HCT116 (cell line): ENCODE results near the gene SNED1. TPM values are rescaled to one million over a fixed set of nuclear protein-coding genes. Genes with fewer than 3 reads are reported as not detected.

ENCODE experiments used
- ATAC-seq: fragments of 200-7000 bp; cut with Tn5 transposase; 2 replicates; pipeline ENCODE4 v1.9.1; 2020; ENCODE audit warnings: mild to moderate bottlenecking, moderate library complexity
- BruUV-seq: library from RNA; stranded (reverse); fragments of 400-500 nt; replicated peaks from 2 replicates; lab custom pipeline; 2021; lab: Mats Ljungman, UMichigan
- CTCF ChIA-PET: fragments of 300-600 bp; sonication (Branson Sonifier 250); formaldehyde crosslinking; loops from one replicate; lab custom pipeline; 2021; ENCODE audit warnings: antibody characterized with exemption; lab: Charles Lee
- POLR2A ChIA-PET: fragments of 300-600, 350-600 bp; sonication (Branson Sonifier 250); formaldehyde crosslinking; loops from one replicate; lab custom pipeline; 2021; ENCODE audit warnings: antibody characterized with exemption; lab: Charles Lee
- RAD21 ChIA-PET, 2 experiments: fragments of 300-600 bp; sonication (Branson Sonifier 250); formaldehyde crosslinking; loops; one replicate each; lab custom pipeline; 2023; ENCODE audit warnings: low total read pairs in 2 of 2; ENCODE audit not compliant: uncharacterized antibody in 2 of 2, unreplicated experiment in 2 of 2, low non-redundant PET in 1 of 2; lab: Charles Lee
- DNase-seq: peaks from one replicate; pipeline ENCODE4 v3.0.0-alpha.2; 2010; ENCODE audit warnings: low read depth, low spot score
- H2AFZ ChIP-seq: fragments of 200-600 bp; shearing (Covaris generic), sonication (generic); 2 replicates; pipeline ENCODE4 v1.6.1; 2017; ENCODE audit warnings: low read depth, mixed run types, mixed read lengths, antibody characterized with exemption, low read length; ENCODE audit not compliant: poor library complexity, severe bottlenecking
- H3K27ac ChIP-seq: 2 replicates; pipeline ENCODE4 v1.5.1; 2012; ENCODE audit warnings: low read depth, low read length
- H3K27me3 ChIP-seq: fragments of 200-600 bp; sonication (generic); 2 replicates; pipeline ENCODE4 v1.6.1; 2016; ENCODE audit warnings: mixed run types, low read length, mixed read lengths; ENCODE audit not compliant: insufficient read depth
- H3K36me3 ChIP-seq, 2 experiments: fragments of 200-500 bp in 1 of 2; fragments of 200-600 bp in 1 of 2; sonication (Bioruptor generic) in 1 of 2; sonication (generic) in 1 of 2; 2 replicates each; pipeline versions ENCODE4 v1.5.1 to v1.6.1; 2014 to 2016; ENCODE audit warnings: low read length in 2 of 2, inconsistent platforms in 1 of 2, mixed read lengths in 1 of 2, mixed run types in 1 of 2; ENCODE audit not compliant: insufficient read depth in 2 of 2, control insufficient read depth in 1 of 2
- H3K4me1 ChIP-seq, 2 experiments: fragments of 200-600 bp in 1 of 2; sonication (generic) in 1 of 2; 2 replicates each; pipeline versions ENCODE4 v1.5.1 to v1.6.1; 2012 to 2017; ENCODE audit warnings: low read length in 2 of 2, inconsistent platforms in 1 of 2, mild to moderate bottlenecking in 1 of 2, mixed read lengths in 1 of 2, mixed run types in 1 of 2, moderate library complexity in 1 of 2; ENCODE audit not compliant: insufficient read depth in 2 of 2, control insufficient read depth in 1 of 2
- H3K4me2 ChIP-seq: fragments of 200-600 bp; sonication (generic); 2 replicates; pipeline ENCODE4 v1.6.1; 2017; ENCODE audit warnings: mixed run types, low read length, mixed read lengths
- H3K4me3 ChIP-seq, 2 experiments: fragments of 200-600 bp in 1 of 2; sonication (generic) in 1 of 2; replicated peaks in 1 of 2; 2 replicates each; pipeline ENCODE4 v1.5.1; 2011 to 2016; ENCODE audit warnings: low read length in 2 of 2, control low read depth in 1 of 2, low read depth in 1 of 2, mild to moderate bottlenecking in 1 of 2, mixed read lengths in 1 of 2, mixed run types in 1 of 2
- H3K79me2 ChIP-seq: fragments of 200-600 bp; sonication (generic); 2 replicates; pipeline ENCODE4 v1.6.1; 2017; ENCODE audit warnings: mild to moderate bottlenecking, mixed run types, low read length, moderate library complexity, mixed read lengths; ENCODE audit not compliant: insufficient read depth
- H3K9ac ChIP-seq: fragments of 200-600 bp; sonication (generic); 2 replicates; pipeline ENCODE4 v1.6.1; 2016; ENCODE audit warnings: low read length, mixed read lengths
- H3K9me2 ChIP-seq: fragments of 200-600 bp; sonication (generic), shearing (Covaris generic); 2 replicates; pipeline ENCODE4 v1.6.1; 2017; ENCODE audit warnings: mixed run types, mild to moderate bottlenecking, moderate library complexity; ENCODE audit not compliant: insufficient read depth
- H3K9me3 ChIP-seq, 2 experiments: fragments of 200-500 bp in 1 of 2; fragments of 200-600 bp in 1 of 2; sonication (Bioruptor generic) in 1 of 2; sonication (generic) in 1 of 2; 2 replicates each; pipeline ENCODE4 v1.6.1; 2014 to 2017; ENCODE audit warnings: low read length in 2 of 2, mixed read lengths in 2 of 2, inconsistent platforms in 1 of 2, low read depth in 1 of 2, mild to moderate bottlenecking in 1 of 2, mixed run types in 1 of 2, moderate library complexity in 1 of 2; ENCODE audit not compliant: control insufficient read depth in 1 of 2, insufficient read depth in 1 of 2
- H4K20me1 ChIP-seq: fragments of 200-600 bp; sonication (generic), shearing (Covaris generic); 2 replicates; pipeline ENCODE4 v1.6.1; 2017; ENCODE audit warnings: mixed run types, mild to moderate bottlenecking, moderate library complexity; ENCODE audit not compliant: insufficient read depth
- ATF3 ChIP-seq: IDR thresholded peaks from 2 replicates; pipeline ENCODE4 v1.6.1; 2012
- CEBPB ChIP-seq: IDR thresholded peaks from 2 replicates; pipeline ENCODE4 v1.6.1; 2012; ENCODE audit warnings: low read depth
- SIN3A ChIP-seq: IDR thresholded peaks from 2 replicates; pipeline ENCODE4 v1.6.1; 2012; ENCODE audit warnings: low read depth
- SRF ChIP-seq: IDR thresholded peaks from 2 replicates; pipeline ENCODE4 v1.6.1; 2012; ENCODE audit warnings: low read depth
- ZFX ChIP-seq: fragments of 450-650 bp; IDR thresholded peaks from 2 replicates; pipeline ENCODE4 v1.6.1; 2017
- ZNF274 ChIP-seq: fragments of 200-500 bp; sonication (Bioruptor generic); IDR thresholded peaks from 2 replicates; pipeline ENCODE4 v1.6.1; 2014; ENCODE audit warnings: mild to moderate bottlenecking, low read depth, low read length, inconsistent platforms
- intact Hi-C: fragments of 100-400 bp; cut with micrococcal nuclease; formaldehyde crosslinking; loops from 2 replicates; pipeline ENCODE4 v1.10.0; 2022
- total RNA-seq: library from RNA; stranded (reverse); gene quantifications from one replicate; pipeline ENCODE4 v1.2.1, GENCODE V29; 2021; ENCODE audit not compliant: unreplicated experiment
- TF ChIP-seq, protein P1 (sequence below): IDR thresholded peaks from 2 replicates; pipeline ENCODE4 v1.6.1; 2011; ENCODE audit warnings: mild to moderate bottlenecking, low read length, moderate library complexity; ENCODE audit not compliant: insufficient replicate concordance; ENCODE audit errors: extremely low read depth
- TF ChIP-seq, protein P2 (sequence below), 3 experiments: fragments of 200-600 bp in 1 of 3; sonication (generic) in 1 of 3; IDR thresholded peaks in 2 of 3; conservative IDR thresholded peaks in 1 of 3; 2 replicates each; pipeline ENCODE4 v1.5.1; 2012 to 2017; ENCODE audit warnings: low read depth in 2 of 3, low read length in 2 of 3, antibody characterized with exemption in 1 of 3, borderline replicate concordance in 1 of 3, control low read depth in 1 of 3, mild to moderate bottlenecking in 1 of 3, mixed read lengths in 1 of 3, mixed run types in 1 of 3, moderate library complexity in 1 of 3; ENCODE audit not compliant: insufficient read depth in 1 of 3

The SNED1 gene
- total RNA-seq, 1 experiment from 2014 or later: 9.6 TPM

DNA sequence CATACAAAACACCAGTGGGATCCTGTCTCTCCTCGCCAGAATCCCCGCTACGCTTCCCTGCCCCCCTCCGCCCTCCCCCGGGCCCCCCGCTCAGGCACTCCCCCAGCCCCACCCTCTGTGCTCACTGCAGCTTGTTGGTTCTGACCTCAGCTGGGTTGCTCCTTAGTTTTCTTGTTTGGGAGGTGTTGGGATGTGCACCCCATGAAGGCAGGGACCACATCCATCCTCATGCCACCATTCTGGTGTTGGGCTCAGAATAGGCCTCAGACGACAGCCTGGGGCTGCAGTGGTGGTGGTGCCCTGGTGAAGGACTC lies 4.6 kb downstream of the SNED1 start:
- Histone ChIP-seq H3K36me3 (0 out of 4 replicates have a peak, but pooled peaks cover 0 to 7% of the 10 kb centered on the region in 2 experiments), H3K27me3 (no peaks in the 10 kb centered on the region), H3K27ac (no peak overlapping the region), H2AFZ (no peak overlapping the region), H3K9ac (no peak overlapping the region), H3K9me3 (peaks cover 13 to 14% of the 10 kb centered on the region in 2 experiments; a peak in 2 of 4 replicates), H3K4me1 (peaks cover 2 to 11% of the 10 kb centered on the region in 2 experiments; a peak in 2 of 4 replicates), H3K9me2 (no peaks in the 10 kb centered on the region), H3K4me2 (no peak overlapping the region), H4K20me1 (no peaks in the 10 kb centered on the region), H3K79me2 (no peaks in the 10 kb centered on the region), H3K4me3 (no peak overlapping the region)
- ATAC-seq: no peak
- ChIA-PET POLR2A (no interaction called here), RAD21 (no interaction called here), CTCF (no interaction called here)
- TF ChIP-seq ZFX: no peak
- TF ChIP-seq SRF: no peak
- no peak for TF ChIP-seq ZNF274
- TF ChIP-seq, protein P1, sequence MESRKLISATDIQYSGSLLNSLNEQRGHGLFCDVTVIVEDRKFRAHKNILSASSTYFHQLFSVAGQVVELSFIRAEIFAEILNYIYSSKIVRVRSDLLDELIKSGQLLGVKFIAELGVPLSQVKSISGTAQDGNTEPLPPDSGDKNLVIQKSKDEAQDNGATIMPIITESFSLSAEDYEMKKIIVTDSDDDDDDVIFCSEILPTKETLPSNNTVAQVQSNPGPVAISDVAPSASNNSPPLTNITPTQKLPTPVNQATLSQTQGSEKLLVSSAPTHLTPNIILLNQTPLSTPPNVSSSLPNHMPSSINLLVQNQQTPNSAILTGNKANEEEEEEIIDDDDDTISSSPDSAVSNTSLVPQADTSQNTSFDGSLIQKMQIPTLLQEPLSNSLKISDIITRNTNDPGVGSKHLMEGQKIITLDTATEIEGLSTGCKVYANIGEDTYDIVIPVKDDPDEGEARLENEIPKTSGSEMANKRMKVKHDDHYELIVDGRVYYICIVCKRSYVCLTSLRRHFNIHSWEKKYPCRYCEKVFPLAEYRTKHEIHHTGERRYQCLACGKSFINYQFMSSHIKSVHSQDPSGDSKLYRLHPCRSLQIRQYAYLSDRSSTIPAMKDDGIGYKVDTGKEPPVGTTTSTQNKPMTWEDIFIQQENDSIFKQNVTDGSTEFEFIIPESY: no peak
- TF ChIP-seq, protein P2, sequence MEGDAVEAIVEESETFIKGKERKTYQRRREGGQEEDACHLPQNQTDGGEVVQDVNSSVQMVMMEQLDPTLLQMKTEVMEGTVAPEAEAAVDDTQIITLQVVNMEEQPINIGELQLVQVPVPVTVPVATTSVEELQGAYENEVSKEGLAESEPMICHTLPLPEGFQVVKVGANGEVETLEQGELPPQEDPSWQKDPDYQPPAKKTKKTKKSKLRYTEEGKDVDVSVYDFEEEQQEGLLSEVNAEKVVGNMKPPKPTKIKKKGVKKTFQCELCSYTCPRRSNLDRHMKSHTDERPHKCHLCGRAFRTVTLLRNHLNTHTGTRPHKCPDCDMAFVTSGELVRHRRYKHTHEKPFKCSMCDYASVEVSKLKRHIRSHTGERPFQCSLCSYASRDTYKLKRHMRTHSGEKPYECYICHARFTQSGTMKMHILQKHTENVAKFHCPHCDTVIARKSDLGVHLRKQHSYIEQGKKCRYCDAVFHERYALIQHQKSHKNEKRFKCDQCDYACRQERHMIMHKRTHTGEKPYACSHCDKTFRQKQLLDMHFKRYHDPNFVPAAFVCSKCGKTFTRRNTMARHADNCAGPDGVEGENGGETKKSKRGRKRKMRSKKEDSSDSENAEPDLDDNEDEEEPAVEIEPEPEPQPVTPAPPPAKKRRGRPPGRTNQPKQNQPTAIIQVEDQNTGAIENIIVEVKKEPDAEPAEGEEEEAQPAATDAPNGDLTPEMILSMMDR (IDR thresholded peaks at IDR 0.05 in 2 of 3, conservative IDR thresholded peaks at IDR 0.05 in 1 of 3; ENCODE audit: borderline replicate concordance in 1 of 3, insufficient read depth in 1 of 3, low read depth in 2 of 3, low read length in 2 of 3): no peak
- no peak for TF ChIP-seq CEBPB
- no peak for TF ChIP-seq SIN3A
- TF ChIP-seq ATF3: no peak
- no TSS peak for BruUV-seq
- DNase-seq: no peak
- intact Hi-C loops: no loop called here
